HEK293 (cell line): ENCODE results near the gene SCGB1C2.

Experiments used
- BCL11A ChIP-seq: fragments of 450-650 bp; formaldehyde crosslinking; IDR thresholded peaks from 2 replicates; pipeline ENCODE4 v1.5.1; 2016; ENCODE audit warnings: low read depth, missing biosample characterization, missing genetic modification characterization
- MEIS1 ChIP-seq: sonication (generic); formaldehyde crosslinking; IDR thresholded peaks from 2 replicates; pipeline ENCODE4 v1.8.1; 2022; ENCODE audit warnings: missing genetic modification reagents, mild to moderate bottlenecking, borderline replicate concordance
- TF ChIP-seq, protein P1 (sequence below): fragments of 450-650 bp; formaldehyde crosslinking; IDR thresholded peaks from 2 replicates; pipeline ENCODE4 v1.5.1; 2016; ENCODE audit warnings: missing biosample characterization, missing genetic modification characterization
- TF ChIP-seq, protein P2 (sequence below): fragments of 450-650 bp; formaldehyde crosslinking; IDR thresholded peaks from 2 replicates; pipeline ENCODE4 v1.5.1; 2016; ENCODE audit warnings: missing biosample characterization, missing genetic modification characterization

DNA sequence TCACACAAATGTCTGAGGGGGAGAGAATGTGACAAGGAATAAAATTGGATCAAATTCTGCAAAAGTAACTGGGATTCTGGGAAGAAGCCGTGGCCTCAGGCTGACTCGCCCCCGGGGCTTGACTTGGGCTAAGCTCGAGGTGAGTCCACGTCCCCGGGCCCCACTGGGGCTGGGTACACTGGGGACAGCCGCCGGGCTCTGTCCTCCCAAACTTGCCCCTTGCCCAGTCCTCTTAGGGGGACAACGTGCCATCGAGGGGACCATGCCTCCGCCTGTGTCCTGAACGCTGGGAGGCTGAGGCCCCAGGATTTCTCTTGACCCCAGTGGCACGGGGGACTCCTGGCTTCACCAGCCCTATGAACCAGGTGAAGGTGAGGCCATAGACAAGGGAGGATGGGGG lies 23.0 kb downstream of the SCGB1C2 start:
- TF ChIP-seq MEIS1 (CRISPR knock-in tag) = no peak
- TF ChIP-seq, protein P1, sequence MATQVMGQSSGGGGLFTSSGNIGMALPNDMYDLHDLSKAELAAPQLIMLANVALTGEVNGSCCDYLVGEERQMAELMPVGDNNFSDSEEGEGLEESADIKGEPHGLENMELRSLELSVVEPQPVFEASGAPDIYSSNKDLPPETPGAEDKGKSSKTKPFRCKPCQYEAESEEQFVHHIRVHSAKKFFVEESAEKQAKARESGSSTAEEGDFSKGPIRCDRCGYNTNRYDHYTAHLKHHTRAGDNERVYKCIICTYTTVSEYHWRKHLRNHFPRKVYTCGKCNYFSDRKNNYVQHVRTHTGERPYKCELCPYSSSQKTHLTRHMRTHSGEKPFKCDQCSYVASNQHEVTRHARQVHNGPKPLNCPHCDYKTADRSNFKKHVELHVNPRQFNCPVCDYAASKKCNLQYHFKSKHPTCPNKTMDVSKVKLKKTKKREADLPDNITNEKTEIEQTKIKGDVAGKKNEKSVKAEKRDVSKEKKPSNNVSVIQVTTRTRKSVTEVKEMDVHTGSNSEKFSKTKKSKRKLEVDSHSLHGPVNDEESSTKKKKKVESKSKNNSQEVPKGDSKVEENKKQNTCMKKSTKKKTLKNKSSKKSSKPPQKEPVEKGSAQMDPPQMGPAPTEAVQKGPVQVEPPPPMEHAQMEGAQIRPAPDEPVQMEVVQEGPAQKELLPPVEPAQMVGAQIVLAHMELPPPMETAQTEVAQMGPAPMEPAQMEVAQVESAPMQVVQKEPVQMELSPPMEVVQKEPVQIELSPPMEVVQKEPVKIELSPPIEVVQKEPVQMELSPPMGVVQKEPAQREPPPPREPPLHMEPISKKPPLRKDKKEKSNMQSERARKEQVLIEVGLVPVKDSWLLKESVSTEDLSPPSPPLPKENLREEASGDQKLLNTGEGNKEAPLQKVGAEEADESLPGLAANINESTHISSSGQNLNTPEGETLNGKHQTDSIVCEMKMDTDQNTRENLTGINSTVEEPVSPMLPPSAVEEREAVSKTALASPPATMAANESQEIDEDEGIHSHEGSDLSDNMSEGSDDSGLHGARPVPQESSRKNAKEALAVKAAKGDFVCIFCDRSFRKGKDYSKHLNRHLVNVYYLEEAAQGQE = no peak
- TF ChIP-seq BCL11A (tag by site-specific recombination) = no peak
- TF ChIP-seq, protein P2, sequence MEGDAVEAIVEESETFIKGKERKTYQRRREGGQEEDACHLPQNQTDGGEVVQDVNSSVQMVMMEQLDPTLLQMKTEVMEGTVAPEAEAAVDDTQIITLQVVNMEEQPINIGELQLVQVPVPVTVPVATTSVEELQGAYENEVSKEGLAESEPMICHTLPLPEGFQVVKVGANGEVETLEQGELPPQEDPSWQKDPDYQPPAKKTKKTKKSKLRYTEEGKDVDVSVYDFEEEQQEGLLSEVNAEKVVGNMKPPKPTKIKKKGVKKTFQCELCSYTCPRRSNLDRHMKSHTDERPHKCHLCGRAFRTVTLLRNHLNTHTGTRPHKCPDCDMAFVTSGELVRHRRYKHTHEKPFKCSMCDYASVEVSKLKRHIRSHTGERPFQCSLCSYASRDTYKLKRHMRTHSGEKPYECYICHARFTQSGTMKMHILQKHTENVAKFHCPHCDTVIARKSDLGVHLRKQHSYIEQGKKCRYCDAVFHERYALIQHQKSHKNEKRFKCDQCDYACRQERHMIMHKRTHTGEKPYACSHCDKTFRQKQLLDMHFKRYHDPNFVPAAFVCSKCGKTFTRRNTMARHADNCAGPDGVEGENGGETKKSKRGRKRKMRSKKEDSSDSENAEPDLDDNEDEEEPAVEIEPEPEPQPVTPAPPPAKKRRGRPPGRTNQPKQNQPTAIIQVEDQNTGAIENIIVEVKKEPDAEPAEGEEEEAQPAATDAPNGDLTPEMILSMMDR = no peak
